Panc1 (cell line): ENCODE data around the gene RAD9A. TPM values are rescaled to one million over a fixed set of nuclear protein-coding genes. Genes with fewer than 3 reads are reported as not detected.
A peak's percentile ranks its signal among the peaks of the same experiment; 100 is the strongest.

Experiments used
- ATAC-seq: fragments of 200-7000 bp; cut with Tn5 transposase; 2 replicates; pipeline ENCODE4 v1.9.1; 2020; ENCODE audit warnings: mild to moderate bottlenecking, moderate library complexity
- BruUV-seq: library from RNA; stranded (reverse); fragments of 400-500 nt; replicated peaks from 2 replicates; lab custom pipeline; 2021; lab: Mats Ljungman, UMichigan
- CTCF ChIA-PET: fragments of 300-600 bp; sonication (Branson Sonifier 250); formaldehyde crosslinking; loops from one replicate; lab custom pipeline; 2022; ENCODE audit warnings: antibody characterized with exemption; lab: Charles Lee
- POLR2A ChIA-PET: fragments of 300-600 bp; sonication (Branson Sonifier 250); formaldehyde crosslinking; loops from one replicate; lab custom pipeline; 2022; ENCODE audit warnings: antibody characterized with exemption; lab: Charles Lee
- DNase-seq: peaks from one replicate; pipeline ENCODE4 v3.0.0-alpha.2; 2010; ENCODE audit warnings: low read depth, low spot score
- H3K27ac ChIP-seq: 2 replicates; pipeline ENCODE4 v1.5.1; 2011; ENCODE audit warnings: mild to moderate bottlenecking, low read length, inconsistent platforms
- H3K27me3 ChIP-seq: fragments of 200-500 bp; sonication (Bioruptor generic); 2 replicates; pipeline ENCODE4 v1.6.0; 2014; ENCODE audit warnings: low read length, inconsistent platforms; ENCODE audit not compliant: control insufficient read depth, insufficient read depth
- H3K36me3 ChIP-seq: fragments of 200-500 bp; sonication (Bioruptor generic); 2 replicates; pipeline ENCODE4 v1.5.1; 2014; ENCODE audit warnings: inconsistent platforms, mild to moderate bottlenecking, low read length, moderate library complexity; ENCODE audit not compliant: control insufficient read depth, insufficient read depth
- H3K4me1 ChIP-seq: 2 replicates; pipeline ENCODE4 v1.5.1; 2011; ENCODE audit warnings: inconsistent platforms, mild to moderate bottlenecking, low read length, moderate library complexity; ENCODE audit not compliant: control insufficient read depth, insufficient read depth
- H3K4me3 ChIP-seq, 2 experiments: 2 replicates each; pipeline ENCODE4 v1.5.1; 2011 to 2012; ENCODE audit warnings: low read depth in 2 of 2, low read length in 2 of 2, mild to moderate bottlenecking in 2 of 2, inconsistent platforms in 1 of 2, moderate library complexity in 1 of 2
- H3K9me3 ChIP-seq: fragments of 200-500 bp; sonication (Bioruptor generic); 2 replicates; pipeline ENCODE4 v1.5.1; 2014; ENCODE audit warnings: low read depth, mild to moderate bottlenecking, inconsistent platforms, low read length, moderate library complexity; ENCODE audit not compliant: control insufficient read depth, insufficient read depth
- CTCF ChIP-seq: fragments of 450-650 bp; IDR thresholded peaks from 2 replicates; pipeline ENCODE4 v1.5.1; 2017; ENCODE audit warnings: mild to moderate bottlenecking
- POLR2AphosphoS5 ChIP-seq: IDR thresholded peaks from 2 replicates; pipeline ENCODE4 v1.6.1; 2012; ENCODE audit warnings: mild to moderate bottlenecking, low read depth, low read length, moderate library complexity
- REST ChIP-seq, 2 experiments: IDR thresholded peaks; 2 replicates each; pipeline ENCODE4 v1.6.1; 2011 to 2012; ENCODE audit warnings: low read depth in 2 of 2, control low read depth in 1 of 2, low read length in 1 of 2, mild to moderate bottlenecking in 1 of 2, moderate library complexity in 1 of 2; ENCODE audit not compliant: insufficient read depth in 1 of 2
- SIN3A ChIP-seq: IDR thresholded peaks from 2 replicates; pipeline ENCODE4 v1.6.1; 2012; ENCODE audit warnings: low read depth, mild to moderate bottlenecking, low read length, moderate library complexity, borderline replicate concordance; ENCODE audit not compliant: insufficient read depth
- TCF7L2 ChIP-seq: IDR thresholded peaks from 2 replicates; pipeline ENCODE4 v1.6.1; 2011; ENCODE audit warnings: mild to moderate bottlenecking, low read depth, low read length, inconsistent platforms
- in situ Hi-C: cut with HindIII; loops from 2 replicates; pipeline ENCODE4 v1.10.0; 2016; ENCODE audit warnings: low sequenced_read_pairs, low pct_unique_long_range_greater_than_20kb
- intact Hi-C: fragments of 100-400 bp; cut with micrococcal nuclease; formaldehyde crosslinking; loops from one replicate; pipeline ENCODE4 v1.10.0; 2022; ENCODE audit not compliant: unreplicated experiment
- total RNA-seq: library from RNA; stranded (reverse); gene quantifications from one replicate; pipeline ENCODE4 v1.2.1, GENCODE V29; 2021; ENCODE audit not compliant: unreplicated experiment

RAD9A gene
- total RNA-seq, 1 experiment from 2014 or later, result 33.1 TPM

GRCh38 chr11:67347964-67348749 lies 43.6 kb upstream of the RAD9A start:
- no TSS peak for BruUV-seq
- no peaks in the 10 kb centered on the region for H3K27me3 ChIP-seq
- in situ Hi-C loops (no loop called here), intact Hi-C loops (loop anchor here (5.0 kb wide), 1 partner anchor 34 kb away; no protein-coding TSS in a partner anchor)
- H3K4me1 ChIP-seq, result peaks cover 18% of the 10 kb centered on the region
- ATAC-seq (no peak), DNase-seq (no peak)
- H3K4me3 ChIP-seq, result no peak overlapping the region
- no peak overlapping the region for H3K27ac ChIP-seq
- TF ChIP-seq TCF7L2 (no peak), POLR2AphosphoS5 (no peak), REST (IDR thresholded peaks at IDR 0.05; ENCODE audit: insufficient read depth in 1 of 2, low read depth in 2 of 2, low read length in 1 of 2) (no peak), CTCF (no peak), SIN3A (no peak)
- CTCF ChIA-PET, result interaction anchor here (0.6 to 1.7 kb wide), 2 partner anchors 34 to 38 kb away, joined by 3 to 12 read pairs; no protein-coding TSS in a partner anchor
- no peaks in the 10 kb centered on the region for H3K9me3 ChIP-seq
- H3K36me3 ChIP-seq, result no peaks in the 10 kb centered on the region
- POLR2A ChIA-PET, result no interaction called here

- Histone ChIP-seq H3K4me1 (peaks cover 21% of the 10 kb centered on the region), H3K9me3 (no peaks in the 10 kb centered on the region), H3K4me3 (no peak overlapping the region), H3K27ac (no peak overlapping the region), H3K36me3 (no peaks in the 10 kb centered on the region), H3K27me3 (no peaks in the 10 kb centered on the region)
- no peak for ATAC-seq
- in situ Hi-C loops, result no loop called here
- ChIA-PET POLR2A (no interaction called here), CTCF (interaction anchor here (0.6 to 1.7 kb wide), 2 partner anchors 34 to 70 kb away, joined by 3 to 12 read pairs; no protein-coding TSS in a partner anchor)
- intact Hi-C loops, result loop anchor here (5.0 kb wide), 1 partner anchor 33 kb away; no protein-coding TSS in a partner anchor
- 0 out of 2 replicates have a peak, but pooled peaks have one; percentile 34 for TF ChIP-seq POLR2AphosphoS5
- TF ChIP-seq CTCF, result no peak
- TF ChIP-seq REST (IDR thresholded peaks at IDR 0.05; ENCODE audit: insufficient read depth in 1 of 2, low read depth in 2 of 2, low read length in 1 of 2), result no peak
- no peak for TF ChIP-seq TCF7L2
- TF ChIP-seq SIN3A, result no peak
- DNase-seq, result no peak
- no TSS peak for BruUV-seq
These were observed 42.8 kb upstream of the RAD9A start for GRCh38 chr11:67349036-67349435.
